Measurements from ENCODE around the gene PTPRC.
A peak's percentile ranks its signal among the peaks of the same experiment; 100 is the strongest.

The PTPRC gene

GRCh38 chr1:198672124-198672523, 33.3 kb downstream of the PTPRC start:
- Histone ChIP-seq H4K20me1 (peaks cover 0 to 9% (median 0%) of the 10 kb centered on the region in 11 experiments; a peak in 1 of 22 replicates), H3K4me1 (peaks cover 0 to 94% (median 11%) of the 10 kb centered on the region in 10 experiments; a peak in 10 of 20 replicates), H3K27me3 (no peaks in the 10 kb centered on the region), H3K4me3 (no peak overlapping the region), H3K27ac (peak overlapping the region in 2 of 11 experiments; percentile 44 to 45; a peak in 3 of 22 replicates), H3K36me3 (peaks cover 0 to 68% (median 0%) of the 10 kb centered on the region in 11 experiments; a peak in 5 of 22 replicates), H3K4me2 (peak overlapping the region in 3 of 11 experiments; percentile 25 to 67 (median 55); a peak in 5 of 22 replicates), H3K9ac (no peak overlapping the region), H3K9me3 (replicated peaks in 1 of 11) (peaks cover 0 to 6% (median 0%) of the 10 kb centered on the region in 11 experiments; a peak in 2 of 22 replicates)
- no peak for TF ChIP-seq Cebpa-rat (IDR thresholded peaks at IDR 0.05)

GRCh38 chr1:198674009-198674408, 35.2 kb downstream of the PTPRC start:
- H3K4me2 ChIP-seq, result peak overlapping the region in 2 of 11 experiments; percentile 6 to 55; a peak in 3 of 22 replicates
- H3K27ac ChIP-seq, result no peak overlapping the region
- H4K20me1 ChIP-seq, result peaks cover 0 to 9% (median 0%) of the 10 kb centered on the region in 11 experiments; a peak in 1 of 22 replicates
- no peak for TF ChIP-seq Cebpa-rat (IDR thresholded peaks at IDR 0.05)
- H3K27me3 ChIP-seq, result no peaks in the 10 kb centered on the region
- peaks cover 11 to 94% (median 23%) of the 10 kb centered on the region in 10 experiments for H3K4me1 ChIP-seq
- peaks cover 0 to 6% (median 0%) of the 10 kb centered on the region in 11 experiments; a peak in 2 of 22 replicates for H3K9me3 ChIP-seq (replicated peaks in 1 of 11)
- no peak overlapping the region for H3K4me3 ChIP-seq
- no peak overlapping the region for H3K9ac ChIP-seq
- peaks cover 0 to 64% (median 0%) of the 10 kb centered on the region in 11 experiments; a peak in 5 of 22 replicates for H3K36me3 ChIP-seq

- no peaks in the 10 kb centered on the region for H3K27me3 ChIP-seq
Measured at GRCh38 chr1:198676253-198676652, 37.4 kb downstream of the PTPRC start.

GRCh38 chr1:198677027-198677426, 38.2 kb downstream of the PTPRC start:
- peak overlapping the region in 3 of 11 experiments; percentile 66 to 91 (median 82); a peak in 4 of 22 replicates for H3K4me2 ChIP-seq
- H3K9me3 ChIP-seq (replicated peaks in 1 of 11), result peaks cover 0 to 13% (median 0%) of the 10 kb centered on the region in 11 experiments; a peak in 7 of 22 replicates
- no peak overlapping the region for H3K9ac ChIP-seq
- H4K20me1 ChIP-seq, result no peaks in the 10 kb centered on the region
- no peaks in the 10 kb centered on the region for H3K27me3 ChIP-seq
- H3K27ac ChIP-seq, result peak overlapping the region in 5 of 11 experiments; percentile 7 to 100 (median 93); a peak in 6 of 22 replicates
- H3K4me3 ChIP-seq, result no peak overlapping the region
- peaks cover 0 to 63% (median 0%) of the 10 kb centered on the region in 11 experiments; a peak in 6 of 22 replicates for H3K36me3 ChIP-seq
- H3K4me1 ChIP-seq, result peaks cover 35 to 90% (median 39%) of the 10 kb centered on the region in 10 experiments
- no peak for TF ChIP-seq Cebpa-rat (IDR thresholded peaks at IDR 0.05)

More at GRCh38 chr1:198676253-198676652, 37.4 kb downstream of the PTPRC start:
- H3K4me1 ChIP-seq, result peaks cover 34 to 95% (median 38%) of the 10 kb centered on the region in 10 experiments
- H3K9ac ChIP-seq, result no peak overlapping the region
- H3K9me3 ChIP-seq (replicated peaks in 1 of 11), result peaks cover 0 to 13% (median 0%) of the 10 kb centered on the region in 11 experiments; a peak in 7 of 22 replicates
- H3K27ac ChIP-seq, result no peak overlapping the region
- H4K20me1 ChIP-seq, result peaks cover 0 to 6% (median 0%) of the 10 kb centered on the region in 11 experiments; a peak in 1 of 22 replicates
- H3K4me2 ChIP-seq, result peak overlapping the region in 3 of 11 experiments; percentile 3 to 91 (median 82); a peak in 5 of 22 replicates
- peaks cover 0 to 63% (median 0%) of the 10 kb centered on the region in 11 experiments; a peak in 6 of 22 replicates for H3K36me3 ChIP-seq
- TF ChIP-seq Cebpa-rat (IDR thresholded peaks at IDR 0.05), result no peak
- H3K4me3 ChIP-seq, result no peak overlapping the region

- H3K9ac ChIP-seq, result peak overlapping the region in 2 of 11 experiments; percentile 81 to 86; a peak in 3 of 22 replicates
- peaks cover 0 to 13% (median 0%) of the 10 kb centered on the region in 11 experiments; a peak in 7 of 22 replicates for H3K9me3 ChIP-seq (replicated peaks in 1 of 11)
- peaks cover 0 to 57% (median 0%) of the 10 kb centered on the region in 11 experiments; a peak in 6 of 22 replicates for H3K36me3 ChIP-seq
- H3K4me2 ChIP-seq, result peak overlapping the region in 10 of 11 experiments; percentile 66 to 91 (median 80); a peak in 16 of 22 replicates
- 0 out of 20 replicates have a peak overlapping the region, but pooled peaks of 1 of the 10 experiments have one; percentile 2 for H3K4me3 ChIP-seq
- H4K20me1 ChIP-seq, result no peaks in the 10 kb centered on the region
- H3K27ac ChIP-seq, result peak overlapping the region in 9 of 11 experiments; percentile 80 to 100 (median 95); a peak in 15 of 22 replicates
- no peaks in the 10 kb centered on the region for H3K27me3 ChIP-seq
- no peak for TF ChIP-seq Cebpa-rat (IDR thresholded peaks at IDR 0.05)
- H3K4me1 ChIP-seq, result peaks cover 42 to 90% (median 47%) of the 10 kb centered on the region in 10 experiments
Measured at GRCh38 chr1:198677871-198678270, 39.0 kb downstream of the PTPRC start.

GRCh38 chr1:198678301-198678836, 39.5 kb downstream of the PTPRC start:
- peak overlapping the region; percentile 80 to 100 (median 95) for H3K27ac ChIP-seq
- peaks cover 0 to 52% (median 0%) of the 10 kb centered on the region in 11 experiments; a peak in 6 of 22 replicates for H3K36me3 ChIP-seq
- no peak for TF ChIP-seq Cebpa-rat (IDR thresholded peaks at IDR 0.05)
- H3K4me2 ChIP-seq, result peak overlapping the region; percentile 66 to 91 (median 79)
- H3K9me3 ChIP-seq (replicated peaks in 1 of 11), result peaks cover 0 to 13% (median 0%) of the 10 kb centered on the region in 11 experiments; a peak in 7 of 22 replicates
- peak overlapping the region in 6 of 11 experiments; percentile 45 to 93 (median 70); a peak in 11 of 22 replicates for H3K9ac ChIP-seq
- H4K20me1 ChIP-seq, result no peaks in the 10 kb centered on the region
- no peaks in the 10 kb centered on the region for H3K27me3 ChIP-seq
- peaks cover 47 to 90% (median 52%) of the 10 kb centered on the region in 10 experiments for H3K4me1 ChIP-seq
- H3K4me3 ChIP-seq, result peak overlapping the region in 2 of 10 experiments; percentile 2 to 32; a peak in 2 of 20 replicates

GRCh38 chr1:198678901-198679329, 40.1 kb downstream of the PTPRC start:
- Histone ChIP-seq H3K4me2 (peak overlapping the region; percentile 66 to 91 (median 79)), H3K9ac (peak overlapping the region; percentile 26 to 93 (median 52); a peak in 16 of 22 replicates), H3K9me3 (replicated peaks in 1 of 11) (peaks cover 0 to 13% (median 0%) of the 10 kb centered on the region in 11 experiments; a peak in 7 of 22 replicates), H3K4me1 (peaks cover 52 to 90% (median 57%) of the 10 kb centered on the region in 10 experiments), H3K36me3 (peaks cover 0 to 46% (median 0%) of the 10 kb centered on the region in 11 experiments; a peak in 6 of 22 replicates), H3K27ac (peak overlapping the region; percentile 80 to 100 (median 95)), H3K27me3 (no peaks in the 10 kb centered on the region), H4K20me1 (no peaks in the 10 kb centered on the region), H3K4me3 (peak overlapping the region in 1 of 10 experiments; percentile 32; a peak in 2 of 20 replicates)
- no peak for TF ChIP-seq Cebpa-rat (IDR thresholded peaks at IDR 0.05)

GRCh38 chr1:198679535-198680173, 40.8 kb downstream of the PTPRC start:
- Histone ChIP-seq H4K20me1 (no peaks in the 10 kb centered on the region), H3K27ac (peak overlapping the region; percentile 80 to 100 (median 95)), H3K9ac (peak overlapping the region; percentile 35 to 93 (median 52); a peak in 18 of 22 replicates), H3K36me3 (peaks cover 0 to 43% (median 0%) of the 10 kb centered on the region in 11 experiments; a peak in 6 of 22 replicates), H3K4me2 (peak overlapping the region; percentile 66 to 91 (median 79)), H3K4me3 (peak overlapping the region in 6 of 10 experiments; percentile 15 to 38 (median 20); a peak in 8 of 20 replicates), H3K9me3 (replicated peaks in 1 of 11) (peaks cover 0 to 13% (median 0%) of the 10 kb centered on the region in 11 experiments; a peak in 7 of 22 replicates), H3K27me3 (no peaks in the 10 kb centered on the region), H3K4me1 (peaks cover 59 to 92% (median 65%) of the 10 kb centered on the region in 10 experiments)
- no peak for TF ChIP-seq Cebpa-rat (IDR thresholded peaks at IDR 0.05)

All from BLaER1 treated with 17β-estradiol and CSF1 and Interleukin-3, amounts not matched to agents 10 nM and 100 nM (cell line).